ENCODE measurements around the gene GORASP2. TPM values are rescaled to one million over a fixed set of nuclear protein-coding genes. Genes with fewer than 3 reads are reported as not detected.

GORASP2 gene
- total RNA-seq, 2 donors from 2014 or later: 67.6 to 81.1 TPM

DNA sequence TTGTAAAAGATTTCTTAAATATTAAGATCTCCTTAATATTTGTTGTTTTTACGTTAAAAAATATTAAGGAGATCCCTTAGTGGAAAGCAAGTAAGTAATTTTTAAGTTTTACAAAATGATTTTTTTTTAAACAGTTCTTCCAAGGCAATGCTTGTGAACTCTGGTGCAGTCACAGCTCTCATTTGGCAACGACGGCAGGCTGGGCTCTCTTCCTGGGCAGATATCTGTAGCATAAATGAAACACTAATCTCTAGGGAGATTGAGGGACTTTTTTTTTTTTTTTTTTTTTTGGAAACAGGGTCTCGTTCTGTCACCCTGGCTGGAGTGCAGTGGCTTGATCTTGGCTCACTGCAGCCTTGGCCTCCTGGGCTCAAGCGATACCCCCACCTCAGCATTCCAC, 38.5 kb downstream of the GORASP2 start:
- intact Hi-C loops (cut with DNase I): no loop called here
- Histone ChIP-seq H3K4me3 (no peak overlapping the region), H3K27me3 (replicated peaks; ENCODE audit: insufficient read depth) (no peaks in the 10 kb centered on the region), H3K36me3 (peaks cover 6 to 11% of the 10 kb centered on the region in 2 donors), H3K27ac (no peak overlapping the region), H3K4me1 (replicated peaks) (no peaks in the 10 kb centered on the region), H3K9me3 (no peaks in the 10 kb centered on the region)
- no peak for DNase-seq (ENCODE audit: low spot score)
- WGBS: 84% methylated on average over 5 of the region's 5 CpGs
- TF ChIP-seq POLR2A (IDR thresholded peaks at IDR 0.05) (no peak), POLR2AphosphoS5 (IDR thresholded peaks at IDR 0.05) (no peak), CTCF (IDR thresholded peaks at IDR 0.05) (no peak)

GRCh38 chr2:170968205-170969003, 39.4 kb downstream of the GORASP2 start:
- H3K36me3 ChIP-seq: peaks cover 6 to 11% of the 10 kb centered on the region in 2 donors
- intact Hi-C loops (cut with DNase I): no loop called here
- WGBS: 76% methylated on average over 12 of the region's 12 CpGs

GRCh38 chr2:170969030-170969429, 40.0 kb downstream of the GORASP2 start:
- Histone ChIP-seq H3K4me1 (replicated peaks) (no peaks in the 10 kb centered on the region), H3K27me3 (replicated peaks; ENCODE audit: insufficient read depth) (no peaks in the 10 kb centered on the region), H3K9me3 (no peaks in the 10 kb centered on the region), H3K36me3 (peaks cover 6% of the 10 kb centered on the region in 2 donors), H3K27ac (no peak overlapping the region), H3K4me3 (no peak overlapping the region)
- intact Hi-C loops (cut with DNase I): no loop called here
- WGBS: 82% methylated on average over 2 of the region's 2 CpGs
- DNase-seq (ENCODE audit: low spot score): no peak
- TF ChIP-seq CTCF (IDR thresholded peaks at IDR 0.05): no peak
- no peak for TF ChIP-seq POLR2A (IDR thresholded peaks at IDR 0.05)
- TF ChIP-seq POLR2AphosphoS5 (IDR thresholded peaks at IDR 0.05): no peak

More at GRCh38 chr2:170968205-170969003, 39.4 kb downstream of the GORASP2 start:
- TF ChIP-seq POLR2A (IDR thresholded peaks at IDR 0.05) (no peak), POLR2AphosphoS5 (IDR thresholded peaks at IDR 0.05) (no peak), CTCF (IDR thresholded peaks at IDR 0.05) (no peak)
- DNase-seq (ENCODE audit: low spot score): no peak
- Histone ChIP-seq H3K4me3 (no peak overlapping the region), H3K4me1 (replicated peaks) (no peaks in the 10 kb centered on the region), H3K27me3 (replicated peaks; ENCODE audit: insufficient read depth) (no peaks in the 10 kb centered on the region), H3K27ac (no peak overlapping the region), H3K9me3 (no peaks in the 10 kb centered on the region)

DNA sequence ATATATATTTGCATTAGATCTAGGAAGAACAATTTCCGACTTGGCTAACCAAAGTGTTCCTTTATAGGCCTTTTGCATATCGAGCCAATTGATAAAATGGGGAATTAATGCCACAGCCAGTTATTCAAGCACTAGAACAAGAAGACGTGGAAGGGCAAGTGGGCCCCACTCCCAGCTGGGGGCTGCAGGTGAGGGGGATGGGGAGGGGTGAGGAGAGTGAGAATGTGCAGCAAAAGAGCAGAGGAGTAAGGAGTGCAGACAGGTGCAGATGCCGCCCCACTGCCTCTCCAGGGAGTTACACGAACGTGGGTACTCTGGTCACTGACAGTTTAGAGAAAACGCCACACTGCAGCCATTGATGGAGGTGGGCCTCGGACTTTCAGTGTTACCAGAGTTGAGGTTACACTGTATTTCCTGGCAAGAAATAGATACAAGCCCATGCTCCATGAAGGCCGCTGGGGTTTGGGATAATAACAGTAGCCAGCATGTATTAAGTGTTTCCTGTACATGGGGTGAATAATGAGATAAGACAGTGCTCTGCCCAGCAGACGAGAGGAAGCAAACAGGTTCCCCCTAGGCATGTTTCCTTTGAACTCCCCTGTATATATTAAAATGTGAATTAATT, 40.9 kb downstream of the GORASP2 start:
- TF ChIP-seq CTCF (IDR thresholded peaks at IDR 0.05) (no peak), POLR2A (IDR thresholded peaks at IDR 0.05) (no peak), POLR2AphosphoS5 (IDR thresholded peaks at IDR 0.05) (no peak)
- Histone ChIP-seq H3K4me1 (replicated peaks) (no peaks in the 10 kb centered on the region), H3K27ac (no peak overlapping the region), H3K27me3 (replicated peaks; ENCODE audit: insufficient read depth) (no peaks in the 10 kb centered on the region), H3K4me3 (no peak overlapping the region), H3K36me3 (peaks cover 0 to 6% of the 10 kb centered on the region in 2 donors), H3K9me3 (no peaks in the 10 kb centered on the region)
- WGBS: 64% methylated on average over 10 of the region's 10 CpGs
- no peak for DNase-seq (ENCODE audit: low spot score)
- intact Hi-C loops (cut with DNase I): loop anchor here (5.0 kb wide), 2 partner anchors 462 to 717 kb away; partner anchors contain the start of genes DCAF17, DYNC1I2 and METTL8
